ENCODE results near the gene PKIG. TPM values are rescaled to one million over a fixed set of nuclear protein-coding genes. Genes with fewer than 3 reads are reported as not detected.

Gene PKIG
- total RNA-seq, 1 donor from 2014 or later = 30.1 TPM

DNA sequence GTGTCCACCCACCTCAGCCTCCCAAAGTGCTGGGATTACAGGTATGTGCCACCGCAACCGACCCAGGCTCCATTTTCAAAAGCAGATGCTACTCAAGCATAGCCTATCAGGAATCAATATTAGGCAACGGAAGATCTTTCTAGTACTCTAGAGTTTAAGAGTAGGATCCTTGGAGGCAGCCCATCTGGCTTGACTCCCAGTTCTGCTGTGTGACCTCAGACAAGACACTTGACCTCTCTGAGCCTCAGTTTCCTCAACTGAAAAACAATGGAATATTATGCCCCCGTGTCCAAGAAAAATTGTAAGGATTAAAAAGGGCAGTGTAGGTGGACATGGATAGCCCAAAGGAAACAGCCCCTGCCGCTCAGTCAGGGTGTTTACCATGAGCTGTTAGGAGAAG, 54.7 kb downstream of the PKIG start:
- no peak overlapping the region for H2AFZ ChIP-seq (ENCODE audit: low read depth, low read length)
- peaks cover 6% of the 10 kb centered on the region for H3K4me1 Mint-ChIP-seq (ENCODE audit: low read depth, unreplicated experiment)
- peaks cover 6% of the 10 kb centered on the region for H3K9me3 Mint-ChIP-seq (ENCODE audit: unreplicated experiment)
- no peak overlapping the region for H3K4me3 Mint-ChIP-seq (ENCODE audit: unreplicated experiment)
- H3K36me3 ChIP-seq (ENCODE audit: insufficient read depth, low read length) = no peaks in the 10 kb centered on the region
- H4K20me1 ChIP-seq (ENCODE audit: insufficient read depth, low read length) = no peaks in the 10 kb centered on the region
- no peaks in the 10 kb centered on the region for H3K79me2 ChIP-seq (ENCODE audit: insufficient read depth, low read length)
- H3K27ac ChIP-seq (ENCODE audit: low read depth, low read length) = no peak overlapping the region
- DNase-seq (ENCODE audit: low read depth) = no peak
- H3K36me3 Mint-ChIP-seq (ENCODE audit: low read depth, unreplicated experiment) = peaks cover 19% of the 10 kb centered on the region
- no peaks in the 10 kb centered on the region for H3K9me3 ChIP-seq (ENCODE audit: insufficient read depth, low read depth, low read length)
- no peak for FAIRE-seq
- H3K4me2 ChIP-seq (ENCODE audit: low read length) = no peak overlapping the region
- no peaks in the 10 kb centered on the region for H3K27me3 Mint-ChIP-seq (ENCODE audit: low read depth, unreplicated experiment)
- H3K27ac Mint-ChIP-seq (ENCODE audit: unreplicated experiment) = no peak overlapping the region
- no peaks in the 10 kb centered on the region for H3K27me3 ChIP-seq (ENCODE audit: insufficient read depth, low read length)
- no peak overlapping the region for H3K4me3 ChIP-seq (ENCODE audit: insufficient read depth, low read depth, low read length)
- TF ChIP-seq CTCF (IDR thresholded peaks at IDR 0.05; ENCODE audit: insufficient read depth, low read depth, low read length) (no peak), EZH2 (IDR thresholded peaks at IDR 0.05; ENCODE audit: insufficient read depth, low read length) (no peak)
- peaks cover 3% of the 10 kb centered on the region for H3K4me1 ChIP-seq (ENCODE audit: insufficient read depth, low read length)
- no peak overlapping the region for H3K9ac ChIP-seq (ENCODE audit: low read length)

GRCh38 chr20:44637522-44638372, 55.4 kb downstream of the PKIG start:
- DNase-seq (ENCODE audit: low read depth) (no peak), FAIRE-seq (no peak)
- H3K4me3 ChIP-seq (ENCODE audit: insufficient read depth, low read depth, low read length) = no peak overlapping the region
- no peak overlapping the region for H3K27ac Mint-ChIP-seq (ENCODE audit: unreplicated experiment)
- H3K4me1 ChIP-seq (ENCODE audit: insufficient read depth, low read length) = peaks cover 10% of the 10 kb centered on the region
- peaks cover 19% of the 10 kb centered on the region for H3K36me3 Mint-ChIP-seq (ENCODE audit: low read depth, unreplicated experiment)
- H4K20me1 ChIP-seq (ENCODE audit: insufficient read depth, low read length) = no peaks in the 10 kb centered on the region
- H3K4me3 Mint-ChIP-seq (ENCODE audit: unreplicated experiment) = no peak overlapping the region
- no peak overlapping the region for H3K27ac ChIP-seq (ENCODE audit: low read depth, low read length)
- H2AFZ ChIP-seq (ENCODE audit: low read depth, low read length) = no peak overlapping the region
- H3K79me2 ChIP-seq (ENCODE audit: insufficient read depth, low read length) = no peaks in the 10 kb centered on the region
- H3K36me3 ChIP-seq (ENCODE audit: insufficient read depth, low read length) = no peaks in the 10 kb centered on the region
- no peak for TF ChIP-seq EZH2 (IDR thresholded peaks at IDR 0.05; ENCODE audit: insufficient read depth, low read length)
- no peak for TF ChIP-seq CTCF (IDR thresholded peaks at IDR 0.05; ENCODE audit: insufficient read depth, low read depth, low read length)
- H3K9me3 Mint-ChIP-seq (ENCODE audit: unreplicated experiment) = peaks cover 6% of the 10 kb centered on the region
- no peaks in the 10 kb centered on the region for H3K27me3 ChIP-seq (ENCODE audit: insufficient read depth, low read length)
- H3K4me2 ChIP-seq (ENCODE audit: low read length) = no peak overlapping the region
- H3K27me3 Mint-ChIP-seq (ENCODE audit: low read depth, unreplicated experiment) = no peaks in the 10 kb centered on the region
- H3K9me3 ChIP-seq (ENCODE audit: insufficient read depth, low read depth, low read length) = no peaks in the 10 kb centered on the region
- H3K4me1 Mint-ChIP-seq (ENCODE audit: low read depth, unreplicated experiment) = peaks cover 13% of the 10 kb centered on the region
- no peak overlapping the region for H3K9ac ChIP-seq (ENCODE audit: low read length)

GRCh38 chr20:44640522-44640921, 58.1 kb downstream of the PKIG start:
- H3K4me1 Mint-ChIP-seq (ENCODE audit: low read depth, unreplicated experiment) = peaks cover 31% of the 10 kb centered on the region
- H3K27me3 Mint-ChIP-seq (ENCODE audit: low read depth, unreplicated experiment) = no peaks in the 10 kb centered on the region
- H3K9me3 ChIP-seq (ENCODE audit: insufficient read depth, low read depth, low read length) = no peaks in the 10 kb centered on the region
- no peaks in the 10 kb centered on the region for H4K20me1 ChIP-seq (ENCODE audit: insufficient read depth, low read length)
- no peak overlapping the region for H3K4me3 Mint-ChIP-seq (ENCODE audit: unreplicated experiment)
- TF ChIP-seq EZH2 (IDR thresholded peaks at IDR 0.05; ENCODE audit: insufficient read depth, low read length) = no peak
- TF ChIP-seq CTCF (IDR thresholded peaks at IDR 0.05; ENCODE audit: insufficient read depth, low read depth, low read length) = no peak
- peaks cover 12% of the 10 kb centered on the region for H3K36me3 Mint-ChIP-seq (ENCODE audit: low read depth, unreplicated experiment)
- H3K27me3 ChIP-seq (ENCODE audit: insufficient read depth, low read length) = no peaks in the 10 kb centered on the region
- peaks cover 27% of the 10 kb centered on the region for H3K4me1 ChIP-seq (ENCODE audit: insufficient read depth, low read length)
- peaks cover 6% of the 10 kb centered on the region for H3K9me3 Mint-ChIP-seq (ENCODE audit: unreplicated experiment)
- H3K4me3 ChIP-seq (ENCODE audit: insufficient read depth, low read depth, low read length) = no peak overlapping the region
- no peaks in the 10 kb centered on the region for H3K36me3 ChIP-seq (ENCODE audit: insufficient read depth, low read length)
- H2AFZ ChIP-seq (ENCODE audit: low read depth, low read length) = no peak overlapping the region
- DNase-seq (ENCODE audit: low read depth) (no peak), FAIRE-seq (no peak)
- no peak overlapping the region for H3K4me2 ChIP-seq (ENCODE audit: low read length)
- H3K27ac ChIP-seq (ENCODE audit: low read depth, low read length) = no peak overlapping the region
- no peak overlapping the region for H3K9ac ChIP-seq (ENCODE audit: low read length)
- no peak overlapping the region for H3K27ac Mint-ChIP-seq (ENCODE audit: unreplicated experiment)
- no peaks in the 10 kb centered on the region for H3K79me2 ChIP-seq (ENCODE audit: insufficient read depth, low read length)
